Esophagus (tissue), 2 donors: ENCODE results near the gene ERN1. TPM values are rescaled to one million over a fixed set of nuclear protein-coding genes. Genes with fewer than 3 reads are reported as not detected.

Experiments used
- H3K27ac ChIP-seq, 2 donors: one replicate each; pipeline ENCODE4 v1.5.1; 2013; ENCODE audit warnings: low read depth in 2 of 2, mild to moderate bottlenecking in 2 of 2, inconsistent platforms in 1 of 2, low read length in 1 of 2, moderate library complexity in 1 of 2
- H3K27me3 ChIP-seq, 2 donors: one replicate each; pipeline ENCODE4 v1.6.1; 2013; ENCODE audit warnings: low read length in 2 of 2, control low read depth in 1 of 2, mild to moderate bottlenecking in 1 of 2; ENCODE audit not compliant: insufficient read depth in 2 of 2, control insufficient read depth in 1 of 2
- H3K36me3 ChIP-seq, 2 donors: one replicate each; pipeline ENCODE4 v1.6.1; 2013; ENCODE audit warnings: low read length in 1 of 2; ENCODE audit not compliant: control insufficient read depth in 2 of 2, insufficient read depth in 2 of 2
- H3K4me1 ChIP-seq, 2 donors: one replicate each; pipeline ENCODE4 v1.6.1; 2013; ENCODE audit warnings: low read length in 1 of 2; ENCODE audit not compliant: control insufficient read depth in 2 of 2, insufficient read depth in 2 of 2
- H3K4me3 ChIP-seq, 2 donors: one replicate each; pipeline ENCODE4 v1.5.1; 2013; ENCODE audit warnings: low read length in 2 of 2, mild to moderate bottlenecking in 2 of 2, low read depth in 1 of 2, moderate library complexity in 1 of 2
- H3K9me3 ChIP-seq, 2 donors: one replicate each; pipeline ENCODE4 v1.6.1; 2013; ENCODE audit warnings: mild to moderate bottlenecking in 2 of 2, low read depth in 1 of 2, low read length in 1 of 2, moderate library complexity in 1 of 2; ENCODE audit not compliant: control insufficient read depth in 2 of 2, insufficient read depth in 1 of 2
- WGBS, 2 donors: extraction: QIAGEN DNeasy Blood & Tissue Kit; methylation state at CpG; one replicate each; pipeline ENCODE4 v1.1.7; 2013; 5-methylcytosine and 5-hydroxymethylcytosine counted together
- polyA plus RNA-seq, 2 donors: library from polyadenylated mRNA; stranded (reverse); fragments of 200-250 nt; gene quantifications; one replicate each; pipeline ENCODE4 v1.2.3, GENCODE V29; 2013
- donor health status: healthy with polysubstance abuse.
- donor health status: Bipolar disorder and iron deficiency.

Gene ERN1
- polyA plus RNA-seq, 2 donors = 4.5 TPM

GRCh38 chr17:64045176-64045575 is 84.8 kb downstream of the ERN1 start:
- WGBS, 2 donors = 86% methylated on average over 13 of the region's 13 CpGs
- Histone ChIP-seq H3K9me3 (no peaks in the 10 kb centered on the region), H3K27ac (no peak overlapping the region), H3K4me1 (no peaks in the 10 kb centered on the region), H3K27me3 (no peaks in the 10 kb centered on the region), H3K36me3 (peaks cover 26 to 56% of the 10 kb centered on the region in 2 donors), H3K4me3 (no peak overlapping the region)

GRCh38 chr17:64042700-64043485 is 87.1 kb downstream of the ERN1 start:
- Histone ChIP-seq H3K36me3 (peaks cover 18 to 46% of the 10 kb centered on the region in 2 donors), H3K27ac (no peak overlapping the region), H3K27me3 (no peaks in the 10 kb centered on the region), H3K9me3 (no peaks in the 10 kb centered on the region), H3K4me3 (no peak overlapping the region), H3K4me1 (no peaks in the 10 kb centered on the region)
- WGBS, 2 donors = 84 to 89% methylated on average over 12 of the region's 12 CpGs

GRCh38 chr17:64041912-64042311 is 88.0 kb downstream of the ERN1 start:
- Histone ChIP-seq H3K4me1 (no peaks in the 10 kb centered on the region), H3K27ac (no peak overlapping the region), H3K4me3 (no peak overlapping the region), H3K36me3 (peaks cover 18 to 46% of the 10 kb centered on the region in 2 donors), H3K27me3 (no peaks in the 10 kb centered on the region), H3K9me3 (no peaks in the 10 kb centered on the region)
- 49 to 63% methylated on average over 11 of the region's 11 CpGs for WGBS, 2 donors

GRCh38 chr17:64040206-64040605 is 89.7 kb downstream of the ERN1 start:
- Histone ChIP-seq H3K27me3 (no peaks in the 10 kb centered on the region), H3K9me3 (no peaks in the 10 kb centered on the region), H3K36me3 (peaks cover 15 to 35% of the 10 kb centered on the region in 2 donors), H3K4me3 (no peak overlapping the region), H3K27ac (no peak overlapping the region), H3K4me1 (no peaks in the 10 kb centered on the region)
- 69 to 80% methylated on average over 6 of the region's 6 CpGs for WGBS, 2 donors

- Histone ChIP-seq H3K27me3 (no peaks in the 10 kb centered on the region), H3K9me3 (no peaks in the 10 kb centered on the region), H3K4me1 (no peaks in the 10 kb centered on the region), H3K4me3 (no peak overlapping the region), H3K36me3 (peaks cover 8 to 26% of the 10 kb centered on the region in 2 donors), H3K27ac (no peak overlapping the region)
- WGBS, 2 donors = 91 to 94% methylated on average over 3 of the region's 3 CpGs
Observed at GRCh38 chr17:64039106-64039400, 90.9 kb downstream of the ERN1 start.

GRCh38 chr17:64038331-64039105 is 91.4 kb downstream of the ERN1 start:
- no peaks in the 10 kb centered on the region for H3K27me3 ChIP-seq
- peaks cover 3 to 21% of the 10 kb centered on the region in 2 donors for H3K36me3 ChIP-seq
- H3K9me3 ChIP-seq = no peaks in the 10 kb centered on the region
- no peaks in the 10 kb centered on the region for H3K4me1 ChIP-seq
- 85 to 89% methylated on average over 16 of the region's 16 CpGs for WGBS, 2 donors
- no peak overlapping the region for H3K4me3 ChIP-seq
- no peak overlapping the region for H3K27ac ChIP-seq

GRCh38 chr17:64037802-64038201 is 92.1 kb downstream of the ERN1 start:
- H3K9me3 ChIP-seq = no peaks in the 10 kb centered on the region
- no peak overlapping the region for H3K27ac ChIP-seq
- WGBS, 2 donors = 96 to 98% methylated on average over 5 of the region's 5 CpGs
- H3K4me3 ChIP-seq = no peak overlapping the region
- H3K27me3 ChIP-seq = no peaks in the 10 kb centered on the region
- H3K36me3 ChIP-seq = peaks cover 0 to 13% of the 10 kb centered on the region in 2 donors
- H3K4me1 ChIP-seq = no peaks in the 10 kb centered on the region

GRCh38 chr17:64037180-64037579 is 92.8 kb downstream of the ERN1 start:
- no peak overlapping the region for H3K27ac ChIP-seq
- H3K4me3 ChIP-seq = no peak overlapping the region
- H3K9me3 ChIP-seq = no peaks in the 10 kb centered on the region
- H3K4me1 ChIP-seq = no peaks in the 10 kb centered on the region
- peaks cover 0 to 13% of the 10 kb centered on the region in 2 donors for H3K36me3 ChIP-seq
- WGBS, 2 donors = 85 to 91% methylated on average over 6 of the region's 6 CpGs
- no peaks in the 10 kb centered on the region for H3K27me3 ChIP-seq

- no peaks in the 10 kb centered on the region for H3K4me1 ChIP-seq
- 87 to 90% methylated on average over 14 of the region's 14 CpGs for WGBS, 2 donors
- no peaks in the 10 kb centered on the region for H3K9me3 ChIP-seq
- no peak overlapping the region for H3K27ac ChIP-seq
- H3K27me3 ChIP-seq = no peaks in the 10 kb centered on the region
- peaks cover 0 to 8% of the 10 kb centered on the region in 2 donors for H3K36me3 ChIP-seq
- H3K4me3 ChIP-seq = no peak overlapping the region
Observed at GRCh38 chr17:64036198-64036922, 93.6 kb downstream of the ERN1 start.
